Stimulated activated CD4-positive, alpha-beta T cell treated with anti-CD3 and anti-CD28 coated beads, Interleukin-2, amount 100 ng/mL, for 48 hours (primary cell): ENCODE results near the gene RAB11FIP2.
A peak's percentile ranks its signal among the peaks of the same experiment; 100 is the strongest.

Source experiments
- DNase-seq, 2 donors: peaks; one replicate each; pipeline ENCODE4 v3.0.0-alpha.2; 2020

The RAB11FIP2 gene

GRCh38 chr10:118032564-118032963, 14.2 kb downstream of the RAB11FIP2 start:
- DNase-seq: no peak

GRCh38 chr10:118031351-118032075, 15.2 kb downstream of the RAB11FIP2 start:
- no peak for DNase-seq

GRCh38 chr10:118028619-118029018, 18.1 kb downstream of the RAB11FIP2 start:
- no peak for DNase-seq

- no peak for DNase-seq
Observed at GRCh38 chr10:118027397-118027796, 19.3 kb downstream of the RAB11FIP2 start.

- DNase-seq: no peak
Observed at GRCh38 chr10:118026936-118027335, 19.8 kb downstream of the RAB11FIP2 start.

GRCh38 chr10:118020365-118020764, 26.4 kb downstream of the RAB11FIP2 start:
- DNase-seq: no peak

GRCh38 chr10:118017850-118018249, 28.9 kb downstream of the RAB11FIP2 start:
- no peak for DNase-seq

GRCh38 chr10:118017071-118017740, 29.5 kb downstream of the RAB11FIP2 start:
- no peak for DNase-seq

GRCh38 chr10:118012952-118013525, 33.7 kb downstream of the RAB11FIP2 start:
- DNase-seq: no peak

- DNase-seq: no peak
Observed at GRCh38 chr10:118007773-118008172, 39.0 kb downstream of the RAB11FIP2 start.

GRCh38 chr10:118003126-118003525, 43.6 kb downstream of the RAB11FIP2 start:
- DNase-seq: no peak

GRCh38 chr10:118002581-118002980, 44.2 kb downstream of the RAB11FIP2 start:
- DNase-seq: peak in 1 of 2 donors; percentile 4

- no peak for DNase-seq
Observed at GRCh38 chr10:117997673-117998072, 49.1 kb downstream of the RAB11FIP2 start.

- no peak for DNase-seq
Observed at GRCh38 chr10:117996709-117997108, 50.0 kb downstream of the RAB11FIP2 start.

GRCh38 chr10:117994771-117995170, 52.0 kb downstream of the RAB11FIP2 start:
- no peak for DNase-seq

- no peak for DNase-seq
Observed at GRCh38 chr10:117993166-117993565, 53.6 kb downstream of the RAB11FIP2 start.

GRCh38 chr10:117991701-117992100, 55.0 kb downstream of the RAB11FIP2 start:
- DNase-seq: no peak

- DNase-seq: no peak
Observed at GRCh38 chr10:117989962-117990361, 56.8 kb downstream of the RAB11FIP2 start.

GRCh38 chr10:117988814-117989213, 57.9 kb downstream of the RAB11FIP2 start:
- DNase-seq: no peak

- DNase-seq: no peak
Observed at GRCh38 chr10:117987244-117987909, 59.4 kb downstream of the RAB11FIP2 start.

- DNase-seq: no peak
Observed at GRCh38 chr10:117983961-117984360, 62.8 kb downstream of the RAB11FIP2 start.

GRCh38 chr10:117980755-117981702, 65.7 kb downstream of the RAB11FIP2 start:
- no peak for DNase-seq
